Skeletal muscle tissue (tissue), 4 donors: ENCODE results near the gene RUVBL1. TPM values are rescaled to one million over a fixed set of nuclear protein-coding genes. Genes with fewer than 3 reads are reported as not detected.
"Not testable (repeated sequence)": the region's sequence is repeated elsewhere in the genome, so short reads cannot be mapped to it uniquely, and the experiment has no call there.

Experiments used
- H3K27ac ChIP-seq: one replicate; pipeline ENCODE4 v1.7.0; 2013; ENCODE audit warnings: mild to moderate bottlenecking, low read depth, low read length, inconsistent platforms
- H3K27me3 ChIP-seq, 3 donors: one replicate each; pipeline ENCODE4 v1.7.0; 2013; ENCODE audit warnings: low read length in 3 of 3; ENCODE audit not compliant: control insufficient read depth in 3 of 3, insufficient read depth in 3 of 3
- H3K36me3 ChIP-seq, 3 donors: one replicate each; pipeline ENCODE4 v1.7.0; 2013; ENCODE audit warnings: low read length in 3 of 3; ENCODE audit not compliant: control insufficient read depth in 3 of 3, insufficient read depth in 3 of 3
- H3K4me1 ChIP-seq, 3 donors: one replicate each; pipeline ENCODE4 v1.7.0; 2013; ENCODE audit warnings: low read length in 3 of 3, mild to moderate bottlenecking in 3 of 3; ENCODE audit not compliant: control insufficient read depth in 3 of 3, insufficient read depth in 3 of 3
- H3K4me3 ChIP-seq, 3 donors: one replicate each; pipeline ENCODE4 v1.7.0; 2013; ENCODE audit warnings: low read length in 3 of 3
- H3K9ac ChIP-seq, 3 donors: one replicate each; pipeline ENCODE4 v1.7.0; 2013; ENCODE audit warnings: low read length in 3 of 3, mild to moderate bottlenecking in 3 of 3, moderate library complexity in 2 of 3, low read depth in 1 of 3
- H3K9me3 ChIP-seq, 3 donors: one replicate each; pipeline ENCODE4 v1.7.0; 2013; ENCODE audit warnings: low read length in 3 of 3; ENCODE audit not compliant: control insufficient read depth in 3 of 3
- total RNA-seq: library from RNA; depleted of rRNA; stranded (reverse); fragments of >200 nt; gene quantifications from one replicate; pipeline ENCODE4 v1.2.3, GENCODE V29; 2014
- donor health status: Osteomylitis.

Gene RUVBL1
- total RNA-seq, 1 donor from 2014 or later, result 39.1 TPM

DNA sequence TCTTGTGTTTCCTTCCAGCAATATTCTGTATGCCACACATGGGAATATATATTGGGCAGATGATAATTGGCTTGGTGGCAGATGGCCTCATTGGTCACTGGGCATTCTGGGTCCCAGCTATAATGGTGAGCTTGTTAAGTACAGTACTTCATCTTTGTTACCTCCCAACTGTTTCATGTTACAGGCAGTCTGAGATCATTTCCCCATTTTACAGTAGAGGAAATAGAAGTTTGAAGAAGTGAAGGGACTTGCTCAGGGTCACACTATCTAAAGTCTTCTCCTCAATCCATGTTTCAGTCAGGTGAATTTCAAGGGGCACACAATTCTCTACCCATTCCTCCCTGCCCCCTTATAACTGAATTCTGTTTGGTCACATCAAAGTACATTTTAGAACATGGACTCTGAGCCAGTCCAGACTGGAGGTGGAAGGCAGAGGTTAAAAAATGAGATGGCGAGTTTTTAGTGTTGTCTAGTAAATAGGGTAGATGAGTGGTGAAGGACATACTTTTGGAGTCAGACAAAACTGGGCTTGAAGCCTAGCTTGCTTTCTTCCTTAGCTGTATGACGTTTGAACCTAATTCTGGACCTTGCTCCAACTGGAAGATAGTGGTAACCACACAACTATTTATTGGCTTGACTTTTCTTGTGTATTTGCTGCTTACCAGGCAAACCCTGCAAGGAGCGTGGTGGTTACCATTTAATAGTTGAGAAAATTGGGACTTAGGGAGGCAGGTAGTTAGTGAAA, 32.2 kb upstream of the RUVBL1 start:
- peaks cover 3 to 21% (median 11%) of the 10 kb centered on the region in 3 donors for H3K4me1 ChIP-seq
- no peak overlapping the region for H3K9ac ChIP-seq
- no peaks in the 10 kb centered on the region for H3K9me3 ChIP-seq
- H3K27ac ChIP-seq, result no peak overlapping the region
- no peaks in the 10 kb centered on the region for H3K27me3 ChIP-seq
- H3K36me3 ChIP-seq, result peaks cover 0 to 14% (median 3%) of the 10 kb centered on the region in 3 donors
- H3K4me3 ChIP-seq, result no peak overlapping the region

DNA sequence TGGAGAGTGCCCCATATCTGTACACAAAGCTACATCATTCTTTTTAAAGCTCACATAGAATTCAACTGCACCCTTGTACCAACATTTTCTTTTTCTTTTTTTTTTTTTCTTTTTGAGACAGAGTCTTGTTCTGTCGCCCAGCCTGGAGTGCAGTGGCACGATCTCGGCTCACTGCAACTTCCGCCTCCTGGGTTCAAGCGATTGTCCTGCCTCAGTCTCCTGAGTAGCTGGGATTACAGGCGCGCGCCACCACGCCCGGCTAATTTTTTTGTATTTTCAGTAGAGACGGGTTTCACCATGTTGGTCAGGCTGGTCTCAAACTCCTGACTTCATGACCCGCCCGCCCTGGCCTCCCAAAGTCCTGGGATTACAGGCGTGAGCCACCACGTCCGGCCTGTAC, 30.7 kb upstream of the RUVBL1 start:
- H3K27ac ChIP-seq, H3K9me3 ChIP-seq, H3K27me3 ChIP-seq: not testable (repeated sequence)
- Histone ChIP-seq H3K4me3 (peak overlapping the region; percentile 79 to 87 (median 79)), H3K36me3 (peaks cover 0 to 13% (median 3%) of the 10 kb centered on the region in 3 donors), H3K4me1 (peaks cover 3 to 21% (median 11%) of the 10 kb centered on the region in 3 donors), H3K9ac (peak overlapping the region; percentile 79 to 92 (median 89))

DNA sequence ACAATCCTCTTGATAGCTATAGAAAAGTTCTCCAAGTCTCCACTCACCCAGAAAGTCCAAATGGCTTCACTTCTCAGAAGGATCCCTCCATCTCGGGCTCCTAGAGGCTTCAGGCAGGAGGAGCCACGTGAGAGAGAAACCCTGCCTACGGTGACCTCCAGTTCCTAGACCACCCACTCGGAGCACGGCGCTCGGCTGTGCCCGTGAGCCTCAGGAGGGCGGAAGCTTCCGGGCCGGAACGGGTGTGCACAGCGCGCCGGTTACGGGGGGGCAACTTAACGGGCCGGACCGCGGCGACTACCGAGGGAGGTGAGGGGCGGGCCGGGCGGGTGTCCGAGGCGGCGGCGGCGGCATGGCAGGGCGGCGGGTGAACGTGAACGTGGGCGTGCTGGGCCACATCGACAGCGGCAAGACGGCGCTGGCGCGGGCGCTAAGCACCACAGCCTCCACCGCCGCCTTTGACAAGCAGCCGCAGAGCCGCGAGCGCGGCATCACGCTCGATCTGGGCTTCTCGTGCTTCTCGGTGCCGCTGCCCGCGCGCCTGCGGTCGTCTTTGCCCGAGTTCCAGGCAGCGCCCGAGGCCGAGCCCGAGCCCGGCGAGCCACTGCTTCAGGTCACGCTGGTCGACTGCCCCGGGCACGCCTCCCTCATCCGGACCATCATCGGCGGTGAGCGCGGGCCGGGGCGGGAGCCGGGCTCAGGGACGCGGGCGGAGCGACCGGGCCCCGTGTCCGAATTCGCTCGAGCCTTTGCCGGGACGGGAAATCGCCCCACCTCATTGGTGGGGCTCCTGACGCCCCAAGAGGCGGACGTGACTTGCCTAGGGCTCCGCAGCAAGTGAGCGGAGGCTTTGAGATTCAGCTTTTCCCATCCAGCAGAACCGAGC, 29.8 kb upstream of the RUVBL1 start, which contains the start of gene EEFSEC:
TSS of gene EEFSEC (plus strand) at position 326 of the 886 bp plus-strand sequence. CDS start at position 353, 27 bp downstream.
- H3K9ac ChIP-seq, result peak within 1 kb of the TSS; percentile 80 to 92 (median 89)
- no peaks in the 10 kb centered on the region for H3K9me3 ChIP-seq
- H3K4me1 ChIP-seq, result peaks cover 3 to 21% (median 11%) of the 10 kb centered on the region in 3 donors
- H3K27ac ChIP-seq, result peak within 1 kb of the TSS; percentile 70
- peak within 1 kb of the TSS; percentile 79 to 87 (median 86) for H3K4me3 ChIP-seq
- no peaks in the 10 kb centered on the region for H3K27me3 ChIP-seq
- H3K36me3 ChIP-seq, result peaks cover 0 to 10% (median 3%) of the 10 kb centered on the region in 3 donors

DNA sequence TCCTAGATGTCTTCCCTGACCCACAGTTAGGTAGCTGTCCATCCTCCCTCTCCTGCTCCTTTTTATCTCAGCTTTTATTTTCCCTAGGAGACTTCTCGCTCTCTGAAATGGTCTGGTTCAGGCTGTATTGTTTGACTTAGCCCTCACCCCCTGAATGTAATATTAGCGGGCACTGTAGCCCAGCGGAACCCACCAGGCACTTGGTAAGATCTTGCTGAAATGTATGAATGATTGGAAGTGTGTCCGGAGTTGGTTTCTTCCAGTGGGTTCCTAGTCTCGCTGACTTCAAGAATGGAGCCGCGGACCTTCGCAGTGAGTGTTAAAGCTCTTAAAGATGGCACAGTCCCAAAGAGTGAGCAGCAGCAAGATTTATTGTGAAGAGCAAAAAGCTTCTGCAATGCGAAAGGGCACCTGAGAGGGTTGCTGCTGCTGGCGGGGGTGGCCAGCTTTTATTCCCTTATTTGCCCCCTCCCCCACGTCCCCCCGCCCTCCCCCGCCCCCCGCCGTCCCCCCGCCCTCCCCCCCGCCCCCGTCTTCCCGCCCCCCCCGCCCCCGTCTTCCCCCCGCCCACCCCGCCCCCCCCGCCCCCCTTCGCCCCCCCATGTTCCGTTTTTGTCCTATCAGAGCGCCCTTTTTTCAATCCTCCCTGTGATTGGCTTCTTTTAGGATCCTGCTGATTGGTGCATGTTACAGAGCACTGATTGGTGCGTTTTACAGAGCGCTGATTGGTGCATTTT, 29.0 kb upstream of the RUVBL1 start:
- H3K27ac ChIP-seq, result peak overlapping the region; percentile 70
- H3K36me3 ChIP-seq, result peaks cover 0 to 3% (median 3%) of the 10 kb centered on the region in 3 donors
- no peaks in the 10 kb centered on the region for H3K9me3 ChIP-seq
- peak overlapping the region; percentile 80 to 92 (median 89) for H3K9ac ChIP-seq
- peak overlapping the region; percentile 79 to 87 (median 86) for H3K4me3 ChIP-seq
- peaks cover 3 to 21% (median 11%) of the 10 kb centered on the region in 3 donors for H3K4me1 ChIP-seq
- no peaks in the 10 kb centered on the region for H3K27me3 ChIP-seq

DNA sequence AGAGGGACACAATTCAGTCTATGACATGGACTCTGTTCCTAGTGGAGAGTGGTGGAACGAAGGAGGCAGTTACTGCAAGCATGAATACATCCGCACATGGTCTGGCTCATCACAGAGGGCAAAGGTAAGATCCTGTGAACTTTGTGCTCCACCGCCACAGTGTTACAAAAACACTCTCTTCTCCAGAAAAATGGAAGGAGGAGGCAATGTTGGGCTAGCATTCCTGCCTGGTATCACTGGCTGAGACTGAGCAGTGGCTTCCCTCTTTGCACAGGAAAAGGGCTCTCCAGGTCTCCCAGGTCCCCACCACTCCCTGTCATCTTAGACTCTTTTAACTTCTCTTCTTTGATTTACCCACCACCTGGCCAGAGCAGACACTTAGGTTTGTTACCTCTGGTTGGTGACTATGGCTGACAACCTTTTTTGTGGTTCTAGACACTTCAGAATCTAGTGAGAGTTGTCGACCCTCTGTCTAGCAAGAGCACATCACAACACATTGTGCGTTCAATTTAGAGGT, 28.2 kb upstream of the RUVBL1 start:
- Histone ChIP-seq H3K9me3 (no peaks in the 10 kb centered on the region), H3K27me3 (no peaks in the 10 kb centered on the region), H3K36me3 (no peaks in the 10 kb centered on the region), H3K27ac (no peak overlapping the region), H3K9ac (no peak overlapping the region), H3K4me3 (no peak overlapping the region), H3K4me1 (peaks cover 3 to 21% (median 11%) of the 10 kb centered on the region in 3 donors)

DNA sequence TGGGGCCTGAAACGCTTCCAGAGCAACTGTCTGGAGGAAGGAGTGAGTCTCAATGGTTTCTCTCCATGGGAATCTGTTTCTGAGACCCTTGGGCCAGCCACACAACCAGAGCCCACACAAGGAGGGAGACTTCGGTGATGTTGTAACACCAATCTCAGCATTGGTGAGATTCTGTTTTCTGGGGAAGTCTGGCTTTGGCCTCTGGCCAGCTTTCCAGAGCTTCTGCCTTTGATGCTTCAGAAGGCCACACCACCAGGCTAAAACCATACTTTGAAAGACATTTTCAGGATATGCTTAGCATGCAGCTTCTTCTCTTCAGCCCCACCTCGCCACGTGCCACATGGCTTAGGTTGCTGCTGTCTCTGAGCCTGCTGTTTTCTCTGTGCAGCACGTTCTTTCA, 26.0 kb upstream of the RUVBL1 start:
- Histone ChIP-seq H3K9me3 (no peaks in the 10 kb centered on the region), H3K4me3 (no peak overlapping the region), H3K9ac (no peak overlapping the region), H3K4me1 (peaks cover 0 to 5% (median 2%) of the 10 kb centered on the region in 3 donors), H3K27me3 (no peaks in the 10 kb centered on the region), H3K27ac (no peak overlapping the region), H3K36me3 (no peaks in the 10 kb centered on the region)

DNA sequence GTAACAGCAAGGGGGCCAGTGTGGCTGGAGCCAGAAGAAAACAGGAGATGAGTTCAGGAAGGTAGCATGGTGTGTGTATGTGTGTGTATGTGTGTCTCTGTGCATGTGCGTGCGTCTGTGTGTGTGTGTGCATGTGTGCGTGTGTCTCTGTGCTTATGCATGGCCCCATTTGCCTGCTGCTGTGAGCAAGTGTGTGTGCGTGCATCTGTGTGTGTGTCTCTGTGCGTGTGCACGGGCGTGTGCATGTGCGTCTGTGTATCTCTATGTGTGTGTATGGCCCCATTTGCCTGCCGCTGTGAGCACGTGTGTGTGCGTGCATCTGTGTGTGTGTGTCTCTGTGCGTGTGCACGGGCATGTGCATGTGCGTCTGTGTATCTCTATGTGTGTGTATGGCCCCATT, 22.6 kb upstream of the RUVBL1 start:
- Histone ChIP-seq H3K27ac (no peak overlapping the region), H3K4me1 (peaks cover 0 to 4% (median 0%) of the 10 kb centered on the region in 3 donors), H3K36me3 (no peaks in the 10 kb centered on the region), H3K9ac (no peak overlapping the region), H3K27me3 (peaks cover 0 to under 1% (median 0%) of the 10 kb centered on the region in 3 donors), H3K9me3 (no peaks in the 10 kb centered on the region), H3K4me3 (no peak overlapping the region)

DNA sequence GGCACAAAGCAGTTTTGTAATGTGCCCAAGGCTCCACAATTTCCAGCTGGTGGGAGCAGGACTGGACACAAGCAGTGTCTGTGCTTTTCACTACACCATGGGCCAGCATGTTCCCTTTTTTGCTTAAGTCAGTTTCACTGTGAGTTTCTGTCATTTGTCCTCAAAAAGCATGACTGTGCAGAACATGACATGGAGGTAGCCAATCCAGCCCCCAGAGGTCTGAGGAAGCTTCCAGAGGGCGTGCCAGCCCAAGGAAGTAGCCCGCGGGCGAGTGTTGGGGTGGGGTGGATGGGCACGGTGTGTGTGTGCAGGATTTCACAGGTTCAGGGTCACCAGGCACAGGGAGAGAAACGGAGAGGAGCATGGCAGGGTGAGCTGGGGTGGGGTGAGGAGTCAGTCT, 21.7 kb upstream of the RUVBL1 start:
- no peaks in the 10 kb centered on the region for H3K9me3 ChIP-seq
- peaks cover 0 to 4% (median 0%) of the 10 kb centered on the region in 3 donors for H3K4me1 ChIP-seq
- peaks cover 0 to 3% (median 0%) of the 10 kb centered on the region in 3 donors for H3K27me3 ChIP-seq
- H3K27ac ChIP-seq, result no peak overlapping the region
- no peaks in the 10 kb centered on the region for H3K36me3 ChIP-seq
- H3K4me3 ChIP-seq, result no peak overlapping the region
- H3K9ac ChIP-seq, result no peak overlapping the region

DNA sequence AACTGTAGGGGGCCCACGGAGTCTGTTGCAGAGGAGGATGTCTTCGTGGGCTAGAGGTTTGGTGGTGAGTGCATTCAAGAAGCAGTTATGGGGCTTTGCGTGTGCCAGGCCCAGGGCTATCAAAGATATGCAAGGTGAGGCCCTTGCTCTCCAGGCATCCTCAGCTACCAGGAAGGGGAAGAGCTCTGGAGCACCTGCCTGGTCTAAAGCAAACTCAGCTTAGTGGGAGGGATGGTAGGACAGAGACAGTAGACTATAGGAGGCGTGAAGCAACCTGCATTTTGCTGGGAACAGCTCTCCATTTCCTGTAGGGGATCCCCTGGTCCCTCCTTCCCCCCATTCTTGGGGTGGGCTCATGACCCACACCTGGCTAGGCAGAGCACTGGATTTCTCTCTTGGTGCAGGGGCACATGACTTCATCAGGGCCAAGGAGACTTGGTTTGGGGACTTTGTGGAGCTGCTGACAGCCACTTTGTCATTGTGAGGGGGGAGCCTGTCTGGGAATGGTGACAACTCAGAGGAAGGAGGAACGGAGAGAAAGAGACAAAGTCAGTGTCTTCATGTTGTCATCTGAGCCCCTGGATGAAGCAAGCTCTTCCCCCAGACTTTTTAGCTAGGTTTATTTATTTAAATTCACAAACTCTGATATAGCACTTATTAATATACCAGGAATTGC, 21.0 kb upstream of the RUVBL1 start:
- no peak overlapping the region for H3K9ac ChIP-seq
- H3K27me3 ChIP-seq, result peaks cover 0 to 3% (median 0%) of the 10 kb centered on the region in 3 donors
- no peaks in the 10 kb centered on the region for H3K36me3 ChIP-seq
- H3K4me3 ChIP-seq, result no peak overlapping the region
- H3K27ac ChIP-seq, result no peak overlapping the region
- peaks cover 0 to 4% (median 0%) of the 10 kb centered on the region in 3 donors for H3K4me1 ChIP-seq
- no peaks in the 10 kb centered on the region for H3K9me3 ChIP-seq
